Nephron (organoid): ENCODE measurements around the gene INAFM2.
A peak's percentile ranks its signal among the peaks of the same experiment; 100 is the strongest.

Experiments
- H3K27ac Mint-ChIP-seq, 3 experiments: 2 replicates each; pipeline ENCODE4 v1.8.0; 2020; ENCODE audit warnings: mixed read lengths in 3 of 3, mild to moderate bottlenecking in 2 of 3, moderate library complexity in 1 of 3
- H3K27me3 Mint-ChIP-seq: 2 replicates; pipeline ENCODE4 v1.8.0; 2021; ENCODE audit warnings: low read depth, mild to moderate bottlenecking, moderate library complexity, mixed read lengths
- H3K36me3 Mint-ChIP-seq: 2 replicates; pipeline ENCODE4 v1.8.0; 2020; ENCODE audit warnings: low read depth, mixed read lengths
- H3K4me1 Mint-ChIP-seq: 2 replicates; pipeline ENCODE4 v1.8.0; 2020; ENCODE audit warnings: mixed read lengths
- H3K4me3 Mint-ChIP-seq, 3 experiments: 2 replicates each; pipeline ENCODE4 v1.8.0; 2020; ENCODE audit warnings: mild to moderate bottlenecking in 3 of 3, mixed read lengths in 3 of 3, moderate library complexity in 2 of 3
- H3K9me3 Mint-ChIP-seq: 2 replicates; pipeline ENCODE4 v1.8.0; 2020; ENCODE audit warnings: mixed read lengths
- CTCF ChIP-seq, 3 experiments: fragments of 200-600 bp; sonication (generic); IDR thresholded peaks; one replicate each; pipeline ENCODE4 v1.5.0; 2021; ENCODE audit warnings: antibody characterized with exemption in 3 of 3; ENCODE audit not compliant: unreplicated experiment in 3 of 3

Gene INAFM2

GRCh38 chr15:40349163-40349562 lies 25.7 kb downstream of the INAFM2 start:
- H3K9me3 Mint-ChIP-seq, result no peaks in the 10 kb centered on the region
- peaks cover 22% of the 10 kb centered on the region for H3K27me3 Mint-ChIP-seq
- TF ChIP-seq CTCF (IDR thresholded peaks at IDR 0.05; ENCODE audit: unreplicated experiment in 3 of 3), result no peak
- H3K4me1 Mint-ChIP-seq, result peaks cover 13% of the 10 kb centered on the region
- no peak overlapping the region for H3K4me3 Mint-ChIP-seq
- no peak overlapping the region for H3K27ac Mint-ChIP-seq
- H3K36me3 Mint-ChIP-seq, result no peaks in the 10 kb centered on the region

- no peaks in the 10 kb centered on the region for H3K36me3 Mint-ChIP-seq
- no peak overlapping the region for H3K27ac Mint-ChIP-seq
- H3K9me3 Mint-ChIP-seq, result no peaks in the 10 kb centered on the region
- no peak for TF ChIP-seq CTCF (IDR thresholded peaks at IDR 0.05; ENCODE audit: unreplicated experiment in 3 of 3)
- H3K27me3 Mint-ChIP-seq, result peaks cover 29% of the 10 kb centered on the region
- peaks cover 25% of the 10 kb centered on the region for H3K4me1 Mint-ChIP-seq
- no peak overlapping the region for H3K4me3 Mint-ChIP-seq
Observed at GRCh38 chr15:40352281-40352901, 28.9 kb downstream of the INAFM2 start.

- no peak overlapping the region for H3K4me3 Mint-ChIP-seq
- no peak for TF ChIP-seq CTCF (IDR thresholded peaks at IDR 0.05; ENCODE audit: unreplicated experiment in 3 of 3)
- no peak overlapping the region for H3K27ac Mint-ChIP-seq
- no peaks in the 10 kb centered on the region for H3K36me3 Mint-ChIP-seq
- H3K4me1 Mint-ChIP-seq, result peaks cover 25% of the 10 kb centered on the region
- peaks cover 33% of the 10 kb centered on the region for H3K27me3 Mint-ChIP-seq
- H3K9me3 Mint-ChIP-seq, result no peaks in the 10 kb centered on the region
Observed at GRCh38 chr15:40353697-40354096, 30.2 kb downstream of the INAFM2 start.

GRCh38 chr15:40354408-40355171 lies 31.1 kb downstream of the INAFM2 start:
- Mint-ChIP-seq H3K4me1 (peaks cover 25% of the 10 kb centered on the region), H3K36me3 (no peaks in the 10 kb centered on the region), H3K27ac (no peak overlapping the region), H3K27me3 (peaks cover 40% of the 10 kb centered on the region), H3K4me3 (no peak overlapping the region), H3K9me3 (no peaks in the 10 kb centered on the region)
- TF ChIP-seq CTCF (IDR thresholded peaks at IDR 0.05; ENCODE audit: unreplicated experiment in 3 of 3), result peak; percentile 35 to 53 (median 47)

- H3K4me1 Mint-ChIP-seq, result peaks cover 25% of the 10 kb centered on the region
- peak overlapping the region; percentile 26 to 84 (median 33) for H3K4me3 Mint-ChIP-seq
- no peaks in the 10 kb centered on the region for H3K36me3 Mint-ChIP-seq
- no peak for TF ChIP-seq CTCF (IDR thresholded peaks at IDR 0.05; ENCODE audit: unreplicated experiment in 3 of 3)
- H3K9me3 Mint-ChIP-seq, result no peaks in the 10 kb centered on the region
- H3K27ac Mint-ChIP-seq, result no peak overlapping the region
- peaks cover 42% of the 10 kb centered on the region for H3K27me3 Mint-ChIP-seq
Observed at GRCh38 chr15:40355976-40356585, 32.6 kb downstream of the INAFM2 start.
